Epithelial cell of esophagus (primary cell): ENCODE data around the gene CEP19.
"Not testable (repeated sequence)": the region's sequence is repeated elsewhere in the genome, so short reads cannot be mapped to it uniquely, and the experiment has no call there.

Source experiments
- DNase-seq: peaks from one replicate; pipeline ENCODE4 v3.0.0; 2010; ENCODE audit warnings: low read depth
- H3K4me3 ChIP-seq: 2 replicates; pipeline ENCODE4 v1.5.1; 2011; ENCODE audit warnings: mild to moderate bottlenecking, low read length, control low read depth
- CTCF ChIP-seq: IDR thresholded peaks from 2 replicates; pipeline ENCODE4 v1.5.1; 2011; ENCODE audit warnings: low read depth, mild to moderate bottlenecking, low read length, control low read depth, inconsistent platforms; ENCODE audit not compliant: insufficient read depth; ENCODE audit errors: missing control alignments

CEP19 gene

GRCh38 chr3:196726788-196727675 lies 15.0 kb upstream of the CEP19 start:
- H3K4me3 ChIP-seq = no peak overlapping the region
- no peak for TF ChIP-seq CTCF
- DNase-seq = peak; percentile 60

GRCh38 chr3:196721097-196721496 lies 9.0 kb upstream of the CEP19 start:
- no peak overlapping the region for H3K4me3 ChIP-seq
- no peak for TF ChIP-seq CTCF
- DNase-seq = no peak

- DNase-seq, H3K4me3 ChIP-seq: not testable (repeated sequence)
Observed at GRCh38 chr3:196717162-196717561, 5.1 kb upstream of the CEP19 start.

- H3K4me3 ChIP-seq = peak overlapping the region; percentile 85
- DNase-seq = peak; percentile 40
- no peak for TF ChIP-seq CTCF
Observed at GRCh38 chr3:196712514-196713413, 714 bp upstream of the CEP19 start.

- no peak for TF ChIP-seq CTCF
- peak; percentile 85 for DNase-seq
- no peak overlapping the region for H3K4me3 ChIP-seq
Observed at GRCh38 chr3:196708467-196708866, 3.6 kb downstream of the CEP19 start.

GRCh38 chr3:196707566-196707965 lies 4.5 kb downstream of the CEP19 start:
- no peak for TF ChIP-seq CTCF
- no peak for DNase-seq
- H3K4me3 ChIP-seq = no peak overlapping the region

GRCh38 chr3:196706731-196707130 lies 5.3 kb downstream of the CEP19 start:
- TF ChIP-seq CTCF = no peak
- H3K4me3 ChIP-seq = no peak overlapping the region
- DNase-seq = no peak
